Sigmoid colon (tissue), 4 donors: Measurements from ENCODE around the gene F13B.

Experiments used
- EP300 ChIP-seq, 4 donors: sonication (generic); formaldehyde crosslinking; IDR thresholded peaks; one replicate each; pipeline ENCODE4 v1.6.1; 2017; ENCODE audit warnings: antibody characterized with exemption in 4 of 4
- POLR2A ChIP-seq, 2 donors: fragments of 450-650 bp; IDR thresholded peaks; one replicate each; pipeline ENCODE4 v1.6.1; 2016; ENCODE audit warnings: antibody characterized with exemption in 2 of 2, mild to moderate bottlenecking in 2 of 2, moderate library complexity in 2 of 2

DNA sequence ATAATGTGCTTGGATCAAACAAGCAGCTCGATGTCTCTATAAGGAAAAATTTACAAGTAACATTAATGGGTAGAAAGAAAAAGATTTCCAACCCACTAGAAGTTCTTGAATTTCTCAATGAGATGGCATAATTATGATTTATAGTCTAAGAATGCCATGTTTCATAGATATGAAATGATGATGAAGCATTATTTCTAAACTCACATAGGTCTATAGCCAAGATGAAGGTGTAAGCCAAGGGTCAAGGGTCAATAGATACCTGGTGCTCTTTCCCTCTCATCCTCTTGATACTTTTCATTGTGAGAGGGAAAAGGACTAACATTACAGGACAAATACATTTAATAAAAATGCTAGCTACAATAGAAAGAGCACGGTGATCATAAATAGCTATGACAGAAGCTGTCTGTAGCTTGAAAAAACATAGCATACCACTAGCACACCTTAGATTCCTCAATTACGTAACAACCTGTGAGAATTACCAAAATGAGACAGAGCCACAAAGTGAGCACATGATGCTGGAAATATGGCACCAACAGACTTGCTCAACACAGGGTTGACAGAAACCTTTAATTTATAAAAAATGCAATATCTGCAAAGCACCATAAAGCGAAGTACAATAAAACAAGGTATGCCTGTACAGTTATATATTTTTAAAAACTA lies 26.3 kb upstream of the F13B start:
- TF ChIP-seq EP300 (IDR thresholded peaks at IDR 0.05): no peak
- no peak for TF ChIP-seq POLR2A (IDR thresholded peaks at IDR 0.05)
